Activated CD4-positive, alpha-beta T cell treated with anti-CD3 and anti-CD28 coated beads for 24 hours (primary cell): ENCODE data around the gene SH3BP2.

Experiments
- DNase-seq, 2 donors: peaks; one replicate each; pipeline ENCODE4 v3.0.0-alpha.2; 2020; ENCODE audit warnings: low read depth in 2 of 2

Gene SH3BP2

GRCh38 chr4:2790583-2791517 is 2.0 kb upstream of the SH3BP2 start:
- no peak for DNase-seq

- no peak for DNase-seq
Measured at GRCh38 chr4:2791518-2792395, 1.1 kb upstream of the SH3BP2 start.

GRCh38 chr4:2792396-2792710 is 532 bp upstream of the SH3BP2 start:
- no peak for DNase-seq

- DNase-seq: peak in 1 of 2 donors; percentile 42
Measured at GRCh38 chr4:2793586-2794485, 951 bp downstream of the SH3BP2 start.

GRCh38 chr4:2794486-2795299 is 1.8 kb downstream of the SH3BP2 start:
- DNase-seq: no peak

GRCh38 chr4:2795300-2795892 is 2.5 kb downstream of the SH3BP2 start:
- DNase-seq: no peak

GRCh38 chr4:2795893-2796848 is 3.3 kb downstream of the SH3BP2 start:
- DNase-seq: no peak

GRCh38 chr4:2796849-2797544 is 4.1 kb downstream of the SH3BP2 start:
- DNase-seq: no peak

GRCh38 chr4:2797545-2798305 is 4.8 kb downstream of the SH3BP2 start:
- no peak for DNase-seq

GRCh38 chr4:2798399-2799223 is 5.7 kb downstream of the SH3BP2 start:
- DNase-seq: no peak

GRCh38 chr4:2799224-2799911 is 6.5 kb downstream of the SH3BP2 start:
- DNase-seq: no peak

- no peak for DNase-seq
Measured at GRCh38 chr4:2799971-2800690, 7.2 kb downstream of the SH3BP2 start.

GRCh38 chr4:2800691-2801596 is 8.1 kb downstream of the SH3BP2 start:
- no peak for DNase-seq

- DNase-seq: no peak
Measured at GRCh38 chr4:2802618-2803531, 10.0 kb downstream of the SH3BP2 start.
